ENCODE data around the gene CACNA2D1. TPM values are rescaled to one million over a fixed set of nuclear protein-coding genes. Genes with fewer than 3 reads are reported as not detected.

CACNA2D1 gene
- total RNA-seq, 1 donor from 2014 or later: 20.7 TPM

DNA sequence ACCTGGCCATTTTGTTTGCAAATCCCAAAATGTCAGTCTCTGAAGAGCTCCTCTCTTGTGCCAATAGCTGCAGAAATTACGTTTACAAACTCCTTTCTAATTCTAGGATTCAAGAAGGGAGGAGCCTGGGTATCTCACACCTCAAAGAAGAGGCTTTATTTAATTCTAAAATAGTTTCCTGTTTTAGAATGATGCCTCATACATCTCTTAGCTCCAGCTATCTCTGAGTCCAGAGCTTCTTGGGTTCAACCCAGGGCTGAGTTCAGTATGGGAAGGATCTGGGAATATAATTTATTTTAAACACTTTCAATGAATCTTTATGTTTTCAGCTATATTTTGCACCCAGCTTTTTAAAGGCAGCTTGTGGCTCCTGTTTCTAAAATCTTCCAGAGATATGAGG lies 150.1 kb downstream of the CACNA2D1 start:
- no peak for TF ChIP-seq CTCF (IDR thresholded peaks at IDR 0.05; ENCODE audit: unreplicated experiment)
- peaks cover 1% of the 10 kb centered on the region for H3K27me3 Mint-ChIP-seq (ENCODE audit: unreplicated experiment)
- H3K4me3 Mint-ChIP-seq (ENCODE audit: unreplicated experiment): no peak overlapping the region
- peaks cover 26% of the 10 kb centered on the region for H3K4me1 Mint-ChIP-seq (ENCODE audit: unreplicated experiment)
- DNase-seq (ENCODE audit: low spot score): no peak
- no peaks in the 10 kb centered on the region for H3K9me3 Mint-ChIP-seq (ENCODE audit: unreplicated experiment)
- no peak overlapping the region for H3K27ac Mint-ChIP-seq (ENCODE audit: unreplicated experiment)
- no peaks in the 10 kb centered on the region for H3K36me3 Mint-ChIP-seq (ENCODE audit: low read depth, unreplicated experiment)

DNA sequence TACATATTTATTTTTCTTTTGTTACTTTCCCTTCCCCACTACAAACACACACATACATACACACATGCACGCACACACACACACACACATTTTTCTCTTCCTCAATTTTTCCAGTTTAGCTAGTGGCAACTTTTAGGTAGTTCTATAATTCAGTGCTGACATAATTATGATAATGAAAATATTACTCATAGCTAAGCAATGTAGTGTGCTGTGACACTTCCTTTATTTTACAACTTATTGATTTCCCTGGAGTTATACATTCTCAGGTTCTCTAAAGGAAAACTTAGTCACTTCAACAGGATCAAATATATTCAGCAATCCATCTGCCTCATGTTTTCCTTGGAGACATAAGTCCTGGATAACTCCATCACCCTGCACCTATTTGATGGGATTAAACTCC lies 151.6 kb downstream of the CACNA2D1 start:
- peaks cover 26% of the 10 kb centered on the region for H3K4me1 Mint-ChIP-seq (ENCODE audit: unreplicated experiment)
- no peak for DNase-seq (ENCODE audit: low spot score)
- no peaks in the 10 kb centered on the region for H3K9me3 Mint-ChIP-seq (ENCODE audit: unreplicated experiment)
- no peaks in the 10 kb centered on the region for H3K36me3 Mint-ChIP-seq (ENCODE audit: low read depth, unreplicated experiment)
- TF ChIP-seq CTCF (IDR thresholded peaks at IDR 0.05; ENCODE audit: unreplicated experiment): no peak
- peak overlapping the region; percentile 89 for H3K27ac Mint-ChIP-seq (ENCODE audit: unreplicated experiment)
- no peak overlapping the region for H3K4me3 Mint-ChIP-seq (ENCODE audit: unreplicated experiment)
- H3K27me3 Mint-ChIP-seq (ENCODE audit: unreplicated experiment): peaks cover 3% of the 10 kb centered on the region

GRCh38 chr7:82289889-82290288 lies 153.7 kb downstream of the CACNA2D1 start:
- no peaks in the 10 kb centered on the region for H3K9me3 Mint-ChIP-seq (ENCODE audit: unreplicated experiment)
- no peak for DNase-seq (ENCODE audit: low spot score)
- peaks cover 3% of the 10 kb centered on the region for H3K27me3 Mint-ChIP-seq (ENCODE audit: unreplicated experiment)
- no peaks in the 10 kb centered on the region for H3K36me3 Mint-ChIP-seq (ENCODE audit: low read depth, unreplicated experiment)
- TF ChIP-seq CTCF (IDR thresholded peaks at IDR 0.05; ENCODE audit: unreplicated experiment): no peak
- H3K4me1 Mint-ChIP-seq (ENCODE audit: unreplicated experiment): peaks cover 37% of the 10 kb centered on the region
- no peak overlapping the region for H3K4me3 Mint-ChIP-seq (ENCODE audit: unreplicated experiment)
- no peak overlapping the region for H3K27ac Mint-ChIP-seq (ENCODE audit: unreplicated experiment)

DNA sequence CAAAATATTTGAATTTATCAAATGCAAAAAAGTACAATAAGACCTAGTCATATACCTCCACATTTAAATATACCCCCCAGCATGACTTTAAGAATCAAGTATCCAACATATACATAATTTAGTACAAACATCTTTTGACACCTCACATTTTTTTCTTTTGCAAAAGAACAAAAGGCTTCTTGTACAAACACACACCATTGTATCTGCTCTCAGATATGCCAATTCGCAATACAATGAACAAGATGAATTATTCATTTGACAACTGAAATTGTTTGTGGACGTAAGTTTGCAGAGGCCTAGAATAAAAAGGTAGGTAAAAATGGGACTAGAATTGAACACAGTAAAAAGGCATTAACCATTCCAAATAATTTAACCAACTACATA lies 154.4 kb downstream of the CACNA2D1 start:
- Mint-ChIP-seq H3K27me3 (ENCODE audit: unreplicated experiment) (peaks cover 3% of the 10 kb centered on the region), H3K36me3 (ENCODE audit: low read depth, unreplicated experiment) (no peaks in the 10 kb centered on the region), H3K27ac (ENCODE audit: unreplicated experiment) (no peak overlapping the region), H3K4me1 (ENCODE audit: unreplicated experiment) (peaks cover 37% of the 10 kb centered on the region), H3K4me3 (ENCODE audit: unreplicated experiment) (no peak overlapping the region), H3K9me3 (ENCODE audit: unreplicated experiment) (no peaks in the 10 kb centered on the region)
- no peak for DNase-seq (ENCODE audit: low spot score)
- TF ChIP-seq CTCF (IDR thresholded peaks at IDR 0.05; ENCODE audit: unreplicated experiment): no peak

DNA sequence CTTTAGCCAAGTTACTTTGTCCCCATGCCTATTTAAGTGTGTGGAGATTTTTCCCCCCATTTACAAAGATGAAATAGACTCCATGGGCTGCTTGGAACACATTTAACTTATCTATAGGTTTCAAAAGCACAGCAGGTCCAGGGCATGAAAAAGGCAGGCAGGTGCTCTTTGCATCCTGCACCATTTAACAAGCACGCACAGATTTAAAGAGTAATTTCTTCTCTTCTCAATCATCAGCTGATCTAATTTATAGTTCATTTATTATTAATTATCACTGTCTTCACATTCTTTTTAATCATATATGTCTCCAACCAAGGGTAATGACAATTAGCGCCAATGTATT lies 156.8 kb downstream of the CACNA2D1 start:
- no peak overlapping the region for H3K4me3 Mint-ChIP-seq (ENCODE audit: unreplicated experiment)
- no peak for TF ChIP-seq CTCF (IDR thresholded peaks at IDR 0.05; ENCODE audit: unreplicated experiment)
- no peaks in the 10 kb centered on the region for H3K36me3 Mint-ChIP-seq (ENCODE audit: low read depth, unreplicated experiment)
- H3K27ac Mint-ChIP-seq (ENCODE audit: unreplicated experiment): no peak overlapping the region
- DNase-seq (ENCODE audit: low spot score): no peak
- H3K4me1 Mint-ChIP-seq (ENCODE audit: unreplicated experiment): peaks cover 25% of the 10 kb centered on the region
- peaks cover 1% of the 10 kb centered on the region for H3K27me3 Mint-ChIP-seq (ENCODE audit: unreplicated experiment)
- no peaks in the 10 kb centered on the region for H3K9me3 Mint-ChIP-seq (ENCODE audit: unreplicated experiment)

Measured in endothelial cell (in vitro differentiated cells).